ENCODE data around the gene HOXB13.

HOXB13 gene

DNA sequence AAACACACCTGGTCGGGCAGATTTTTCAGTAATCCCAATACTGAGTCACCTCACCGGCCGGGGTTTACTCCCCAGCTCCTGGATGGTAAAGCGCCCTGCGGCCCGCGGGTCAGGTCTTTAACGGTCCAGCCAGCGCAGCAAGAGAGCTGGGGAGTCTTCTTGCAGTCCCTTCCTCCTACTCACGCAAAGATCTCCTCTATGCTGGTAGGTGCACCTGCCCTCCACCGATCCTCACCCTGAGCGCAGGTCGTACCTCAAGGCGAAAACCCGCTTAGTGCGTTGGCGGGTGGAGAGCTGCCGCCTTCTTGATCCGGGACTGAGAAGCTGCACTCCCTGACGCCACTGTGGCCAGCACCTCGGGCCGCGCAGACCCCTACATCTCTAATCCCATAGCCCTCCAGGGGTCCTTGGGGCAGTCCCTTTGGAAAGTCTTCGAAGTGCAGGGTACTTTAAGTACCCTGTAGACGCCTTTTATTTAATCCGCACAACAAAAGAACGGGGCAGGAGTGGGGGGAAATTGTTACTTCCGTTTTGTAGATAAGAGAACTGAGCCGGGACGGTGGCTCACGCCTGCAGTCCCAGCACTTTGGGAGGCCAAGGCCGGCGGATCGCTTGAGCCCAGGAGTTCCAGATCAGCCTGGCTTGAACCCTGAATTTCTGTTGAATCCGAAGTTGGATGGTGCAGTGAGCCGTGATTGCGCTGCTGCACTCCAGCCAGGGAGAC, 10.4 kb upstream of the HOXB13 start:
- H3K4me3 ChIP-seq (ENCODE audit: low read length) = no peak overlapping the region
- no peak for TF ChIP-seq ZNF274 (IDR thresholded peaks at IDR 0.05; ENCODE audit: low read depth, low read length)

DNA sequence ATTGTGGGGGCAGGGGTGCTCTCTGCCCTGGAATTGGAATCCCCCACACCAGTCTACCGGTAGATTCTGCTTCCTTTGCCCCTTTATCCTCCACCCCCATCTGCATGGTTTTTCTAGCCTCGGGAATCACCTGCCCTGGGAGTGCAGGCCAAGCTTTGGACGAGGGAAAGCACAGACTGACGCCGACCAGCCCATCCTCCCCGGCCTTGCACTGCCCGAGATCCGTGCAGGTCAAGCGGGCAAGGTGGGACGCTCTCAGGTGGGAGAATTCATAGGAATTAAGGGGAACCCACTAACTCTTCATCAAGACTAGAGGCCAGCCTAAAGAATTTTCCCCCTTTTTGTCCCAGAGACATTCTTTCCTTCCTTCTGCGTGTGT, 9.9 kb upstream of the HOXB13 start:
- no peak overlapping the region for H3K4me3 ChIP-seq (ENCODE audit: low read length)

DNA sequence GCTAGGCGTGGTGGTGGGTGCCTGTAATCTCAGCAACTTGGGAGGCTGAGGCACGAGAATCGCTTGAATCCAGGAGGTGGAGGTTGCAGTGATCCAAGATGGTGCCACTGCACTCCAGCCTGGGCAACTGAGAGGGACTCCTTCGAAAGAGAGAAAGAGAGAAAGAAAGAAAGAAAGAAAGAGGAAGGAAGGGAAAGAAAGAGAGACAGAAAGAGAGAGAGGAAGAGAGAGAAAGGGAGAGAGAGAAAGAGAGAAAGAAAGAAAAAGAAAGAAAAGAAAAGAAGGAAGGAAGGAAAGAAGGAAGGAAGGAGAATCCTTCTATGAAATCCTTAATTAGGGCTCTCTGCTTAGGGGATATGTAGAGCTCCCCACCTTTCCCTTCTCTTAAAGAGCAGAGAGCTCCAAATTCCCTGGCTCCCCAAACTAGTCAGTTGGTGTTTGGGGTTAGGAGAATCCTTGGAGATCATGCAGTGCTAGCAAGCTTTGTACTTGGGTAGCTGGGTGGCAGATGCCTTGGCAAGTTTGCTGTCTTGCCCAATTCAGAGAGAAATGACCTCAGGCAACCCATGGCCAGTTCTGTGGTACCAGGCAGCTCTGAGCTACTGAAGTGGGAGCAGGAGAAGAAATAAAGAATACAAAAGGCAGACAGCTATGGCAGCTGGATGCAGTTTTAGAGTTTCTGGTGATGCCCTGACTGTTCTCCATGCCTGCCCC, 8.9 kb upstream of the HOXB13 start:
- no peak overlapping the region for H3K4me3 ChIP-seq (ENCODE audit: low read length)
- no peak for TF ChIP-seq ZNF274 (IDR thresholded peaks at IDR 0.05; ENCODE audit: low read depth, low read length)

More for the DNA sequence above, 9.9 kb upstream of the HOXB13 start:
- no peak for TF ChIP-seq ZNF274 (IDR thresholded peaks at IDR 0.05; ENCODE audit: low read depth, low read length)

DNA sequence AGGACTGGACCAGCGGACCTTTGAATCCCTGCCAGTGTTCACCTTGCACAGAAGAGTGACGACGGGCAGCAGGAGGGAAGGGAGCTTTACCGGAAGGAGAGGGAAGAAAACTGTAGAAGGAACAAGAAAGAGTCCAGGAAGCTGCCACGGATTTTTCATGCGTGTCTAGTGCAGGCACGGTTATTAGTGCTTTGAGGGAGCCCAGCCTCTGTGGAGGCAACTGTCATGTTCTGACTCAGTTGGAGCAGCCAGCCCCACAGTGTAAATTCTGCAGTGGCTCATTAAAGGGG, 6.5 kb upstream of the HOXB13 start:
- TF ChIP-seq ZNF274 (IDR thresholded peaks at IDR 0.05; ENCODE audit: low read depth, low read length) = no peak
- no peak overlapping the region for H3K4me3 ChIP-seq (ENCODE audit: low read length)

DNA sequence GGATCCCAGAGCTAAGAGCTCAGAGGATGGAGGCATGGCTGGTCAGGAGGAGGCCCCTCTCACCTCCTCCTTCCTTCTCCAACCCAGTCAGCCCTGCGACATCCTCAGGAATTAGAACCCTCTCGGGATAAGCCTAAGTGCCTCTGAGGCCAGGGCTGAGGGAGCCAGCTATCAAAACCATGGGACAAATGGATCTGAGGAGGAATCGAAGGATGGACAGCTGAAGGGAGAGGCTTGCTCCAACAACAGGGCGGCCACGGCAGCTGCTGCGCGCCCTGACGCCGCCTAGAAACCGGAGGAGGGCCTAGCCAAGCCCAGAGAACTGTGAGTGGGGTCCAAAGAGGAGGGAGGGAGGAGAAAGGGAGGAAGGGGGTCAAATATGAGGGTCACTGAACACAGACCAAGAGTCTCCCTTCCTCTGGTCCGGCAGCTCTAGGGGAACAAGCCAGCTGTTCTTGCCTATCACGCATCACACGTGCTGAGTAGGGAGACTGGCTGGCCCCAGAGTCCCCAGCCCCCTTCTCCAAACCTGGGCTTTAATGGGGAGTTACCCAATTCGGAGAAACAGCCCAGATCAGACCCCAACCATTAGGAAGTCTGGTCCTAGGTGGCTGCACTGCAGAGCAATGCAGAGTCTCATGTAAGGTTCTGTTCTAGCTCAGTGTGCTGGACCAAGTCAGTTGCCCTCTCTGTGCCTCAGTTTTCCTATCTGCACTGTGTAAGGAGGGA, 5.9 kb upstream of the HOXB13 start:
- no peak overlapping the region for H3K4me3 ChIP-seq (ENCODE audit: low read length)
- no peak for TF ChIP-seq ZNF274 (IDR thresholded peaks at IDR 0.05; ENCODE audit: low read depth, low read length)

DNA sequence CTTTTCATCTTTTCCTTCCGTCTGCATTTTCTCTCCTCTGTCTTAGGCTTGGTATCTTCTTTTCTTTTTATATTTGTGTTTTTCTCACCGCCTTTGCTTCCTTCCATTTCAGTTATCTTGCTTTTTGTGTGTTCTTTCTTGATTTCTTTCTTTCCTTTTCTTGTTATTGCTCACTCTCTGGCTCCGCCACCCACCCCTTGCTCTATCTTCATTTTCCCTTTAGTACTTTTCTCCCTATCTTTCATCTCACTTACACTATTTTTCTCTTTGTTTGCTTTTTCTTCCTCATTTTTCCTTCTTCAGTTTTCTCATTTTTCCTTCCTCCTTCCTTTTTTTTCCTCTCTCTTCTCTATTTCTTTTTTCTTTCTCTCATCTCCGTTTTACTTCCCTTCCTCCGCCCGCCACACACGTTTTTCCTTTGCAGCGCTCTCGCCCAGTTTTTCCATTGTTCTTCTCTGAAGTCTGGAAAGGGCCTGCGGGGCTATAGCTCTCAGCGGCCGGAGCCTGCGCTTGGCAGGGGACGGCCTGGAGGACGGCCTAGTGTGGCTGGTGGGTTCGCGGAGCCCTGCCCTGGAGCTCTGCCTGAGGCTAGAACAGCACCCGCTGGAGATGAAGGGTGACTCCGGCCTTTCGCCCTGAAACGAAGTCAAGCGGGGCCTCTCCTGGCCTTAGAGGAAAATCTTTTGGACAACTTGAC, 5.2 kb upstream of the HOXB13 start:
- TF ChIP-seq ZNF274 (IDR thresholded peaks at IDR 0.05; ENCODE audit: low read depth, low read length) = no peak
- no peak overlapping the region for H3K4me3 ChIP-seq (ENCODE audit: low read length)

DNA sequence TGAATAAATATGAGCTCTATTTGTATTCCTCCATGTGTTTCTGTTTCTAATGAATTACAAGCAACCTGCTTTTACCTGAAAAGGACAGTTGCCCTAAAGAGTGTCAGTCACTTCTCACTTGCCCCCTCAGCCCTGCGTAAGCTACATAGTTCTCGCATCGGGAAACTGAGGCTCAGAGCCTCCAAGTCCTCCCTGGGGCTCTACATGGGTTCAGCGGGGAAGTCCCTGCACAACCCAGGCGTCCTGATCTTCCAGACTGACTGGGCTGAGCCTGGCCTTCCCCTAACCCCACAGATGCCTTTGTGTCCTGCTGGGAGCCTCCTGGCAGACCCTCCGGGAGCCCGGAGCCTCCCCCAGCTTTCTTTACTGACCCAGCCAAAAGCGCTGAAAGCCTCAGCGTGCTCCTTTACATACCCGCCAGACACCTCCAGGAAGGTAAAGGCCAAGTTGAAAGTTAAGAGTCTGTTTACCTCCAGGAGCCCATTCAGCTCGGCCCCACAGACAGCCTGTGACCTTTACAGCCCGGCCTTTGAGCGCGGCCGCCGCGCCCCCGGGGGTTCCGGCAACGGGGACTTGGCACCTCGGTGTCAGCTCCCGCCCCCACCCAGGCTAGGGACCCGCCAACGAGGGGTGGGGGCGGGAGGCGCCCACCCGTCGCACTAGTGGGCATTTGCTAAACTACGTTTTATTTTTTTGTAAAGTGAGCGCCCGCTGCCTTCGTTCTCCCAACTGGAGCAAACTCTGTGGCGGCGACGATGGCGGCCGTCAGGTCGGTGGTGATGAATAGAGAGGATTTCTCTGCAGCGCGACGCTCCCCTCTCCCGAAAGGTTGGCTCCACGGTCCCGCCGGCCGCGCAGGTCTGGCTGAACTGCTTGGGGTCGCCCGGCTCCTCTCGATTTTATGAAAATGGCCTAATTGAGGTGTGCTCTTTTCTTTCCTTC, 4.4 kb upstream of the HOXB13 start:
- H3K4me3 ChIP-seq (ENCODE audit: low read length) = no peak overlapping the region
- TF ChIP-seq ZNF274 (IDR thresholded peaks at IDR 0.05; ENCODE audit: low read depth, low read length) = no peak

DNA sequence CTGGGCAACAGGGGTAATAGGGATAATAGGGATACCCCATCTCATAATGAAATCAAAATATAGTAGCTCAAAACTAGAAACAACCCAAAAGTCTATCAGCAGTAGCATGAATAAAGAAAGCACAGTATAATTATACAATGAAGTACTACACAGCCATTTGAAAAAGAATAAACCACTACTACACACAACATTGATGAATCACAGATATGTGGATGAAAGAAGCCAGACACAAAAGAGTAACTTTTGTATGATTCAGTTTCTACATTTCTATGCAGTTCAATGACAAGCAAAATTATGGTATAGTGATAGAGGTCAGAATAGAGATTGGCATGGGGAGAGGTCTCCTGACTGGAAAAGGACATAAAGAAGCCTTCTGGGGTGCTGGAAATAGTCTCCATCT, 2.8 kb upstream of the HOXB13 start:
- TF ChIP-seq ZNF274 (IDR thresholded peaks at IDR 0.05; ENCODE audit: low read depth, low read length) = no peak

DNA sequence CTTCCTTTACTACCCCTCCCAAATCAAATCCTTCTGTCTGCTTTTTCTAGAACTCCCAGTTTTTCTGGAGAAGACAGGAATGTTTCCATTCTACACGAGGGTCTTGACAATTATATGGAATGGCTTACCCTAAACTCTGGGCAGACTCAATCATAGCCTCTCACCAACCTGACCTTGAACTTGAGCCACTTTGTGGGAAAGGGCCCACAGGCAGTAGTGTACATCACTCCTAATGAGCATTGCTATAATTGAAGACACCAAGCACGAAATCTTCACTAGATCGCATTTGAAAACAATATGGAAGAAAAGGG, 1.6 kb upstream of the HOXB13 start:
- H3K4me3 ChIP-seq (ENCODE audit: low read length) = no peak overlapping the region
- TF ChIP-seq ZNF274 (IDR thresholded peaks at IDR 0.05; ENCODE audit: low read depth, low read length) = no peak

More for the DNA sequence above, 2.8 kb upstream of the HOXB13 start:
- H3K4me3 ChIP-seq (ENCODE audit: low read length) = no peak overlapping the region

DNA sequence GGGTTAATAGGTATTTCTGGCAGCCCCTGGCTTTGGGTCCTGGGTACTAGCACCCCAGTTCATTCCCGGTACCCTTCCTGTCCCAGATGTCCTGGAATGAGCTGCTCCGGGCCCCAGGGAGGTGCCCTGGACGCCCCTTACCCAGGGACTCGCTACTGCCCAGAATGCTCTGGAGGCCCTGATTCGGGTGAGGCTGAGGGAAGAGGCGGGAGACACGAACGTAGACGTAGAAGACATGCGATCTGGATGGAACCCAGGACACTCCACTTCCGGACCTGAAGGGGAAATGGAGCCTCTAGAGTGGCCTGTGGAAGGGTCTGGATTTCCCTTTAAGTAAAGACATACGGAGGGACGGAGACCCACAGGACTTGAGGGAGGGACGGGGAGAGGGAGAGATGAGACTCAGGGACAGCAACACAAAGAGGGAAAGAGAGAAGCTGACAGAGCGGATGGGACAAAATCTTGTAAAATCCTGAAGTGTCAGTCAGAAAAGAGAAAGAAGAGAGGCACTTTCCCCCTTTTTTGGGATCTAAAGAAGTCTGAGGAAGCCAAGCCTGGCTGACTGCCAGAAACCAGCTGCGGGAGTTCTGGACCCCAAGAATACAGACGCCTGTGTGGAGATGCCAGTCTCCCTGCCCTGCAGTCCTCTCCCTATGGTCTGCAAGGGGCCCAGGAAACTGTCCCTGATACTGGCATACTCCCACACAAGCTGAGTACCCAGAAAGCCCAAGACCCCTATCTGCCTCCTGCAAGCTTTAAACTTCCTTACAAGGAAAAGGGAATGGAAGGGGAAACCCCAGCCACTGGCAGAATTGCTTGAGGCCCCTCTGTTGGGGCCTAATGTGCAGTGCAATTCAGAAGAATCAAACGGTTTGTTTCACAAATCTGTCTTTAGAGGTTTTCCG, 1.0 kb upstream of the HOXB13 start:
- no peak overlapping the region for H3K4me3 ChIP-seq (ENCODE audit: low read length)
- no peak for TF ChIP-seq ZNF274 (IDR thresholded peaks at IDR 0.05; ENCODE audit: low read depth, low read length)

DNA sequence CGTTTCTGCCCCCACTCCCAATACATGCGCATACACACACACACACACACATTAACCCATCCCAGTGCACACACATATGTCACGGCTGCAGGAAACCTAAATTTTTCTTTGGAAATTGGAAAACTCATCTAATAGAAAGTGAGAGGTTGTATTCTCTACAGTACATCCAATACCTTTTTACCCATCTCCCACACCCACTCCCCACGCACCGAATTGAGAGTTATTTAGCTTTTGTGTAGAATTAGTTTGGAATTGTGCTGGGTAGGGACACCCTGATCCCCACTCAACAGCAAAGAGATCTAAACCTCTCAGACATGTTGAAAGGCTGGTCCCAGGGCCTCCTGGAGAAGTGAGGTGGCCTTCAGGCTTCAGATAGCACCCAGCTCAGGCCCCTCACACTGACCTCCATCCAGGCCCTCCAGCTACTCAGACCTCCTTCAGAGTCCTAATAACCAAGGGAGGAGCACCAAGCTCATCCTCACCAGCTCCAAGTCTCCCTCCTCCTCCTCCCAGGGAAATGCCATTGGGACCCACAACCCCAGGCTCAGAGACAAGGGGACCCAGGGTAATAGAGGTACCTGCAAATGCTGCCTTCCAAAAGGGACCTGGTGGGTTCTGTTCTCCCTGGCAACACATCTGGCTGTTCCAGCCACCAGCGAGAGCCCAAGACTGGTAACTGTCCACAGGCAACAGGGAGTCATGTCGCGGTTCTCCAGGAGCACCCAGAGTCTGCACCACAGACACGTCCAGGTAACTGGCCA, 955 bp downstream of the HOXB13 start:
- H3K4me3 ChIP-seq (ENCODE audit: low read length) = no peak overlapping the region
- no peak for TF ChIP-seq ZNF274 (IDR thresholded peaks at IDR 0.05; ENCODE audit: low read depth, low read length)

DNA sequence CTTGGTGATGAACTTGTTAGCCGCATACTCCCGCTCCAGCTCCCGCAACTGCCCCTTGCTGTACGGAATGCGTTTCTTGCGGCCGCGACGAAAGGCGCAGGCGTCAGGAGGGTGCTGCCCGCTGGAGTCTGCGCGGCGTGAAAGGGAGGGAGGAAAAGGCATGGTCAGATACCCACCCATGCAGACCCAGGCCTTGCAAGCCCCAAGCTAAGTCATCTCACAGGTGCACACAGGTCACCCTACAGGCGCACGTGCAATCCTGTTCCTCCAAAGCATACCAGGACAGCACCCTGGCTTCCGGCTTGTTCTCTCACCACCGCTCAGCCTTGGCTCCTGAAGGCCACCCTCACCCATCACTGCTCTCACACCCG, 1.6 kb downstream of the HOXB13 start:
- TF ChIP-seq ZNF274 (IDR thresholded peaks at IDR 0.05; ENCODE audit: low read depth, low read length) = no peak
- H3K4me3 ChIP-seq (ENCODE audit: low read length) = no peak overlapping the region

Measured in GM08714 (cell line).